Measurements from ENCODE around the gene STPG1.

- TF ChIP-seq, protein P1, sequence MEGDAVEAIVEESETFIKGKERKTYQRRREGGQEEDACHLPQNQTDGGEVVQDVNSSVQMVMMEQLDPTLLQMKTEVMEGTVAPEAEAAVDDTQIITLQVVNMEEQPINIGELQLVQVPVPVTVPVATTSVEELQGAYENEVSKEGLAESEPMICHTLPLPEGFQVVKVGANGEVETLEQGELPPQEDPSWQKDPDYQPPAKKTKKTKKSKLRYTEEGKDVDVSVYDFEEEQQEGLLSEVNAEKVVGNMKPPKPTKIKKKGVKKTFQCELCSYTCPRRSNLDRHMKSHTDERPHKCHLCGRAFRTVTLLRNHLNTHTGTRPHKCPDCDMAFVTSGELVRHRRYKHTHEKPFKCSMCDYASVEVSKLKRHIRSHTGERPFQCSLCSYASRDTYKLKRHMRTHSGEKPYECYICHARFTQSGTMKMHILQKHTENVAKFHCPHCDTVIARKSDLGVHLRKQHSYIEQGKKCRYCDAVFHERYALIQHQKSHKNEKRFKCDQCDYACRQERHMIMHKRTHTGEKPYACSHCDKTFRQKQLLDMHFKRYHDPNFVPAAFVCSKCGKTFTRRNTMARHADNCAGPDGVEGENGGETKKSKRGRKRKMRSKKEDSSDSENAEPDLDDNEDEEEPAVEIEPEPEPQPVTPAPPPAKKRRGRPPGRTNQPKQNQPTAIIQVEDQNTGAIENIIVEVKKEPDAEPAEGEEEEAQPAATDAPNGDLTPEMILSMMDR (conservative IDR thresholded peaks at IDR 0.05; ENCODE audit: low read depth, low read length): no peak
- TF ChIP-seq EZH2 (IDR thresholded peaks at IDR 0.05; ENCODE audit: low read length, unreplicated experiment): no peak
Observed at GRCh38 chr1:24441480-24441879, 27.9 kb upstream of the STPG1 start.
